Pulmonary artery endothelial cell (primary cell): Measurements from ENCODE around the gene BCDIN3D. TPM values are rescaled to one million over a fixed set of nuclear protein-coding genes. Genes with fewer than 3 reads are reported as not detected.
"Not testable (repeated sequence)": the region's sequence is repeated elsewhere in the genome, so short reads cannot be mapped to it uniquely, and the experiment has no call there.

Experiments
- DNase-seq: peaks from one replicate; pipeline ENCODE4 v3.0.0-alpha.2; 2011; ENCODE audit warnings: low read depth, low spot score
- total RNA-seq: library from RNA; depleted of rRNA; stranded (reverse); fragments of >200 nt; gene quantifications from 2 replicates; pipeline ENCODE4 v1.2.3, GENCODE V29; 2014

The BCDIN3D gene
- total RNA-seq, 1 donor from 2014 or later: 2.3 TPM

DNA sequence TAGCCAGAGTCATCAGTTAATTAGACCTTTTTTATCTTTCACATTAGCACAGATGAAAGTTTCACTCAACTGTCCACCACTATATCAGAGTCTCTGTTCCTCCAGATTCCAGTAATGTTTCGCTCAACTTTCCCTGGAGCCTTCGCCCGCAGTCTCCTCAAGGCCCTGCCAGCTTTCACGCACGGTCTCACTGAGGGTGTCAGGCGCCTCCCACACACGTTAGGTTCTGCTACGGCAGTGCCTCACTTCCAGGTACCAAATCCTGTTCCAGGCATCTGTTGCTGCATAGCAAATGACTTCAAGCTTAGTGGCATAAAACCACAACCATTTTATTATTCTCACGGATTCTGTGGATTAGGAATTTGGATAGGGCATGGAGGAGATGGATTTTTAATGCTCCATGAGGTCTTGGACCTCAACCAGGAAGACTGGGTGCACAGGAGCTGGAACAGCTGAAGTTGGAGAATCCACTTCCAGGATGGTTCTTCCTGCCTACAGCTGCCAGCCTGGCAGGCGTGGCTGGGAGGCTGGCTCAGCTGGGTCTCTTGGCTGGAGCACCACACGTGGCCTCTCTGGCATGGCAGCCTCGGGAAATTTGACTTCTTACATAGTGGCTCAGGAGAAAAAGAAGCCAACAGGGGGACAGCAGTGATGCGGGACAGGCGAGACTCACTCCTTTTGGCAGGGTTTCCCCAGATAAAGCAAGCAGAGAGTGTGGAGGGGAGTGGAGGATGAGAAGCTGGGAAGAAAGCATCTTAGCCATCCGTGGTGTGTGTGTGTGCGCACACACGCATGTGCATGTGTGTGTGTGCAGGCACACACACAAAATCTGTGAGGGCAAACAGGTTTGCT lies 21.3 kb upstream of the BCDIN3D start:
- no peak for DNase-seq

DNA sequence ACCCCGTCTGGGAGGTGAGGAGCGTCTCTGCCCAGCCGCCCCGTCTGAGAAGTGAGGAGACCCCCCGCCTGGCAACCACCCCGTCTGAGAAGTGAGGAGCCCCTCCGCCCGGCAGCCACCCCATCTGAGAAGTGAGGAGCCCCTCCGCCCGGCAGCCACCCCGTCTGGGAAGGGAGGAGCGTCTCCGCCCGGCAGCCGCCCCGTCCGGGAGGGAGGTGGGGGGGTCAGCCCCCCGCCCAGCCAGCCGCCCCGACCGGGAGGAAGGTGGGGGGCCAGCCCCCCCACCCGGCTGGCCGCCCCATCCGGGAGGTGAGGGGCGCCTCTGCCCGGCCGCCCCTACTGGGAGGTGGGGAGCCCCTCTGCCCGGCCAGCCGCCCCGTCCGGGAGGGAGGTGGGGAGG lies 18.0 kb upstream of the BCDIN3D start:
- DNase-seq: not testable (repeated sequence)

DNA sequence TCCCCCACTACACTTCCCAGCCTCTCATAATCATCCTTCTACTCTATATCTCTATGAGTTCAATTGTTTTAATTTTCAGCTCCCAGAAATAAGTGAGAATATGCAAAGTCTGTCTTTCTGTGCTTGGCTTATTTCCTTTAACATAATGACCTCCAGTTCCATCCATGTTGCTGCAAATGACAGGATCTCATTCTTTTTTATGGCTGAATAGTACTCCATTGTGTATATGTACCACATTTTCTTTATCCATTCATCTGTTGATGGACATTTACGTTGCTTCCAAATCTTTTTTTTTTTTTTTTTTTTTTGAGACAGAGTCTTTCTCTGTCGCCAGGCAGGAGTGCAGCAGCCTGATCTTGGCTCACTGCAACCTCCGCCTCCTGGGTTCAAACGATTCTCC lies 13.0 kb upstream of the BCDIN3D start:
- DNase-seq: not testable (repeated sequence)

DNA sequence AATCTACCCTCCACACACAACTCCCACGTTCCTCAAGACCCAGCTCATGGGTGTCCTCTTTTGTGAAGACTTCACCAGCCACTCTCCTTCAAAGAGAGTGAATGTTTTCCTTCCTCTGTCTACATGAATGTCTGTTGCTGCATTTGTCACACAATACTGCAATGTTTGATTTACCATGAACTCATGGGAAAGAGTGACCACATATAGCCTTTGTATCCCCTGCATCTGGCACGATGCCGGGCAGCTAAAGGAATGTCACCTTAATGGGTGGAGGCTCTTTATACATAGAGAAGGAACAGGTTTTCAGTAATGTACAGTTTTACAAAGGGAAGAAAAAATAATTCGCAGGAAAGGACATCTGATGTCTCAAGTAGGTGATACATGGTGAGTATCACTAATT lies 12.1 kb upstream of the BCDIN3D start:
- no peak for DNase-seq

GRCh38 chr12:49853671-49854070 lies 10.8 kb upstream of the BCDIN3D start:
- no peak for DNase-seq

GRCh38 chr12:49847161-49847560 lies 4.3 kb upstream of the BCDIN3D start:
- no peak for DNase-seq

GRCh38 chr12:49846032-49846431 lies 3.1 kb upstream of the BCDIN3D start:
- DNase-seq: no peak

DNA sequence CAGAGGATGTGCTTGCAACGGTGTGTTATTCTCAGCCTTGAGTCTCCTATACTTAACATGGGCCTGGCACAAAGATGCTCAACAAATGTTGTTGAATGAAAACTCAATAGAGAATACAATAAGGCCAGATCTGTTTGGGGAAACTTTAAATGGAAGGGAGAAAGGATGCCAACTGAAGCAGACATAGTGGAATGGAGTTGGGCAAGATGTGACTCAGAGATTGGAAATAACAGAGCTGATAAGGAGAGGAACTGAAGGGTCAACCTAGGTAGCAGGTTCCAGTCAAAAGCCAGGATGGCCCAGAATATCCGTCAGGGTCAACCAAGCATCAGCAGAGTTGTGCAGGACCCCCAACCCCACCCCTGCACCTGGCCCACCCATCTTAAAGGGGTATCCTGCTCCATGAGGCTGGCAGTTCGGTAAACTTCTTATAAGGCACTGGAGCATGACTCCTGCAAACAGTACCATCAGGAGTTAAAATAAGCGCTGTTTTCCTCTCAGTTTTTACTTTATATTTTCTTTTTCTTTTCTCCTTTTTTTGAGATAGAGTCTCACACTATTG lies 1.1 kb upstream of the BCDIN3D start:
- no peak for DNase-seq

- no peak for DNase-seq
These were observed 505 bp upstream of the BCDIN3D start for GRCh38 chr12:49843411-49843810.

- DNase-seq: no peak
These were observed 3.8 kb downstream of the BCDIN3D start for GRCh38 chr12:49838973-49839633.

DNA sequence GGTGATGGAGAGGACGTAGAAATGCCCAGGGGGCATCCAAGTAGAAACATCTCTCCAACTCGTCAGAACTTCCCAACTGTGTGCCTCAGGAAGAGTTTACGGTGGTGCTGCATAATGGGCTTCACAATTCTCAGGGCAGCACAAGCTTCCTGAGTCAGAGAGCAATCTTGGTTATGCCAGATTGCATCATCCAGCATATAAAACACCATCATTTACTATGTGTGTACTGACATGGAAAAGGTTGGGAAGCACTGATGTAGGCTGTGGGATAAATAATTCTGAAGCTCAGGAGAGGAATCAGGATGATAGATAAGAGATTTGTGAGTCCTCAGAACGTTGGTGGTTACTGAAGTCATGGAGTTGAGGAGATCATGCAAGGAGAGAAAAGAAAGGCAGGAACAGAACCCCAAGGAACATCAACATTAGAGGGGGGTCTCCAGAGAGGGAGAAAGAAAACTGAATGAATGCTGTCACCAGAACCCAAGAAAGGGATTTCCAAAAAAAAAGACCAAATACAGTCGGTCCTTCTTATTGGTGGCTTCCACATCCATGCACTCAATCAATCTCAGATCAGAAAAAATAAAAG lies 10.0 kb downstream of the BCDIN3D start:
- no peak for DNase-seq

GRCh38 chr12:49831717-49832116 lies 11.2 kb downstream of the BCDIN3D start:
- DNase-seq: no peak

- DNase-seq: peak; percentile 87
These were observed 14.5 kb downstream of the BCDIN3D start, which contains the start of gene NCKAP5L for GRCh38 chr12:49828133-49829091. Gene NCKAP5L, minus strand, starts transcription at chr12:49828413. Its CDS starts 24,369 bp downstream, at chr12:49804044.

GRCh38 chr12:49827401-49828099 lies 15.4 kb downstream of the BCDIN3D start:
- DNase-seq: no peak

GRCh38 chr12:49827051-49827400 lies 15.9 kb downstream of the BCDIN3D start:
- no peak for DNase-seq

- no peak for DNase-seq
These were observed 16.9 kb downstream of the BCDIN3D start for GRCh38 chr12:49825971-49826421.

GRCh38 chr12:49825360-49825970 lies 17.4 kb downstream of the BCDIN3D start:
- DNase-seq: no peak

DNA sequence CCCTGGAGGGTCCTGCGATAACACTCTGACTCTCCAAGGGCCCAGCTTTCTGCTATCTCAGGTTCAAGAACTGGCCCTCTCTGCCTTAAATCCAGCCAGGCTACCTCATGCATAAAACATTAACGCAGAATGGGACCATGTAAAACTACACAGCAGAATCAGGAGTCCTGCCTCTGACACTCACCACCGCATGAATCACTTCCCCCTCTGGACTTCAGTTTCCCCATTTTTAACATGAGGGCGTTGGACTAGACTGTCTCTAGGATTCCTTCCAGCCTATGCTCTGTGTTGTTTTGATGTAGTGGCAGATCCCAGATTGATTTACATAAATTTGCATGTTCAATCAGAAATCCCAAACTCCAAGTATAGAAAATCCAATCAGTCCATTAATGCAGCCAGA lies 18.0 kb downstream of the BCDIN3D start:
- no peak for DNase-seq

- no peak for DNase-seq
These were observed 18.5 kb downstream of the BCDIN3D start for GRCh38 chr12:49824416-49824815.

GRCh38 chr12:49823951-49824350 lies 19.0 kb downstream of the BCDIN3D start:
- DNase-seq: no peak
